Spleen (tissue), 11 donors: ENCODE results near the gene CDC14B. TPM values are rescaled to one million over a fixed set of nuclear protein-coding genes. Genes with fewer than 3 reads are reported as not detected.

ENCODE experiments used
- DNase-seq: peaks from one replicate; pipeline ENCODE4 v3.0.0-alpha.2; 2020
- H3K27ac ChIP-seq, 8 donors: fragments of 200-600 bp; sonication (generic) in 7 of 8; 1 replicate in 4 of 8; 2 replicates in 4 of 8; pipeline versions ENCODE4 v1.5.0 to v1.8.0; 2016 to 2021; ENCODE audit warnings: inconsistent platforms in 4 of 8, mild to moderate bottlenecking in 4 of 8, moderate library complexity in 1 of 8
- H3K27me3 ChIP-seq, 7 donors: fragments of 200-600 bp; sonication (generic) in 6 of 7; replicated peaks in 1 of 7; 1 replicate in 4 of 7; 2 replicates in 3 of 7; pipeline versions ENCODE4 v1.5.0 to v1.8.0; 2016 to 2021; ENCODE audit warnings: inconsistent platforms in 3 of 7, mild to moderate bottlenecking in 1 of 7
- H3K36me3 ChIP-seq, 6 donors: fragments of 200-600 bp; sonication (generic) in 5 of 6; 1 replicate in 4 of 6; 2 replicates in 2 of 6; pipeline versions ENCODE4 v1.5.0 to v1.8.0; 2016 to 2021; ENCODE audit warnings: inconsistent platforms in 2 of 6
- H3K4me1 ChIP-seq, 6 donors: fragments of 200-600 bp; sonication (generic) in 5 of 6; 1 replicate in 3 of 6; 2 replicates in 3 of 6; pipeline versions ENCODE4 v1.5.0 to v1.8.0; 2016 to 2021; ENCODE audit warnings: inconsistent platforms in 3 of 6
- H3K4me3 ChIP-seq, 8 donors: fragments of 200-600 bp; sonication (generic) in 7 of 8; 1 replicate in 4 of 8; 2 replicates in 4 of 8; pipeline versions ENCODE4 v1.5.0 to v1.8.0; 2016 to 2021; ENCODE audit warnings: inconsistent platforms in 4 of 8, mild to moderate bottlenecking in 4 of 8, moderate library complexity in 2 of 8
- H3K9me3 ChIP-seq, 8 donors: fragments of 200-600 bp; sonication (generic) in 7 of 8; 1 replicate in 4 of 8; 2 replicates in 4 of 8; pipeline versions ENCODE4 v1.5.0 to v1.8.0; 2016 to 2021; ENCODE audit warnings: inconsistent platforms in 4 of 8
- CTCF ChIP-seq, 11 experiments: fragments of 200-600 bp in 7 of 11; fragments of 450-650 bp in 4 of 11; sonication (generic) in 4 of 11; IDR thresholded peaks in 8 of 11; conservative IDR thresholded peaks in 3 of 11; 1 replicate in 7 of 11; 2 replicates in 4 of 11; pipeline versions ENCODE4 v1.4.0 to v1.8.0; 2016 to 2021; ENCODE audit warnings: antibody characterized with exemption in 11 of 11, inconsistent platforms in 4 of 11, mild to moderate bottlenecking in 1 of 11
- POLR2A ChIP-seq, 3 donors: fragments of 450-650 bp; IDR thresholded peaks; one replicate each; pipeline ENCODE4 v1.5.1; 2017; ENCODE audit warnings: antibody characterized with exemption in 3 of 3, mild to moderate bottlenecking in 1 of 3
- POLR2AphosphoS5 ChIP-seq, 3 donors: sonication (generic); formaldehyde crosslinking; IDR thresholded peaks; one replicate each; pipeline ENCODE4 v1.5.1; 2017; ENCODE audit warnings: antibody characterized with exemption in 3 of 3
- WGBS, 5 donors: extraction: QIAGEN DNeasy Blood & Tissue Kit in 3 of 5; methylation state at CpG; one replicate each; pipeline versions ENCODE4 v1.1.5 to v1.1.7; 2013 to 2018; 5-methylcytosine and 5-hydroxymethylcytosine counted together
- intact Hi-C: fragments of 100-400 bp; cut with DNase I; formaldehyde crosslinking; loops from one replicate; pipeline ENCODE4 v1.15.0; 2023; ENCODE audit warnings: low total_unique reads
- polyA plus RNA-seq, 3 donors: library from polyadenylated mRNA; stranded (reverse); fragments of 200-250 nt; gene quantifications; one replicate each; pipeline ENCODE4 v1.2.1, GENCODE V29; 2013
- total RNA-seq, 7 donors: library from RNA; depleted of rRNA in 3 of 7; stranded (reverse); fragments of >200 nt in 3 of 7; fragmentation: NEBNext Ultra II Directional in 4 of 7; extraction: Animal tissue kit (Norgen Biotek cat#: 25700) in 4 of 7; gene quantifications; one replicate each; pipeline versions ENCODE4 v1.1.0 to v1.2.1, GENCODE V29; 2016 to 2021
- donor health status: healthy with polysubstance abuse.
- donor health status: DM: no; HTN: no; CAD: no; lungs with moderate emphysema.
- donor health status: DM: no; HTN: no; CAD: no.
- donor health status: Bipolar disorder and iron deficiency.
- donor health status: healthy.
- donor health status: DM: no; HTN: no; CAD: no.
- donor health status: DM: yes; HTN: yes; CAD: no.

Gene CDC14B
- total and polyA plus RNA-seq, 10 donors, result 1.3 to 10.0 (median 5.8) TPM

GRCh38 chr9:96486386-96487028 is 133.1 kb downstream of the CDC14B start:
- H3K9me3 ChIP-seq, result no peaks in the 10 kb centered on the region
- peaks cover 0 to 69% (median 41%) of the 10 kb centered on the region in 6 donors for H3K36me3 ChIP-seq
- intact Hi-C loops, result no loop called here
- WGBS, 5 donors, result 66 to 83% (median 71%) methylated on average over 7 of the region's 7 CpGs
- peaks cover 0 to 11% (median 2%) of the 10 kb centered on the region in 6 donors for H3K4me1 ChIP-seq
- H3K4me3 ChIP-seq, result no peak overlapping the region
- no peak for DNase-seq
- TF ChIP-seq POLR2A (IDR thresholded peaks at IDR 0.05) (no peak), POLR2AphosphoS5 (IDR thresholded peaks at IDR 0.05) (peak in 2 of 3 donors; percentile 23 to 25)
- H3K27me3 ChIP-seq, result no peaks in the 10 kb centered on the region
- peak overlapping the region in 2 of 8 donors; percentile 33 to 36 for H3K27ac ChIP-seq

GRCh38 chr9:96485280-96485679 is 134.4 kb downstream of the CDC14B start:
- WGBS, 5 donors, result 94 to 98% (median 97%) methylated on average over 11 to 16 of the region's 16 CpGs
- Histone ChIP-seq H3K27ac (no peak overlapping the region), H3K9me3 (no peaks in the 10 kb centered on the region), H3K36me3 (peaks cover 0 to 56% (median 31%) of the 10 kb centered on the region in 6 donors), H3K4me1 (peaks cover 0 to 11% (median 2%) of the 10 kb centered on the region in 6 donors), H3K4me3 (no peak overlapping the region), H3K27me3 (no peaks in the 10 kb centered on the region)
- no peak for DNase-seq
- intact Hi-C loops, result no loop called here
- TF ChIP-seq POLR2AphosphoS5 (IDR thresholded peaks at IDR 0.05), result peak in 1 of 3 donors; percentile 10
- no peak for TF ChIP-seq POLR2A (IDR thresholded peaks at IDR 0.05)
- TF ChIP-seq CTCF (IDR thresholded peaks at IDR 0.05 in 8 of 11, conservative IDR thresholded peaks at IDR 0.05 in 3 of 11), result no peak

GRCh38 chr9:96484521-96484931 is 135.1 kb downstream of the CDC14B start:
- 65 to 84% (median 72%) methylated on average over 4 of the region's 4 CpGs for WGBS, 5 donors
- Histone ChIP-seq H3K4me1 (peaks cover 0 to 11% (median 2%) of the 10 kb centered on the region in 6 donors), H3K4me3 (no peak overlapping the region), H3K36me3 (peaks cover 0 to 49% (median 24%) of the 10 kb centered on the region in 6 donors), H3K27ac (no peak overlapping the region), H3K9me3 (no peaks in the 10 kb centered on the region), H3K27me3 (no peaks in the 10 kb centered on the region)
- intact Hi-C loops, result no loop called here
- no peak for TF ChIP-seq CTCF (IDR thresholded peaks at IDR 0.05 in 8 of 11, conservative IDR thresholded peaks at IDR 0.05 in 3 of 11)
- no peak for TF ChIP-seq POLR2A (IDR thresholded peaks at IDR 0.05)
- no peak for TF ChIP-seq POLR2AphosphoS5 (IDR thresholded peaks at IDR 0.05)
- DNase-seq, result no peak

GRCh38 chr9:96483733-96484390 is 135.8 kb downstream of the CDC14B start:
- 58 to 63% (median 60%) methylated on average over 3 of the region's 3 CpGs for WGBS, 5 donors
- peaks cover 0 to 42% (median 18%) of the 10 kb centered on the region in 6 donors for H3K36me3 ChIP-seq

More at GRCh38 chr9:96483733-96484390, 135.8 kb downstream of the CDC14B start:
- H3K27me3 ChIP-seq, result no peaks in the 10 kb centered on the region
- H3K27ac ChIP-seq, result no peak overlapping the region
- peaks cover 0 to 11% (median 2%) of the 10 kb centered on the region in 6 donors for H3K4me1 ChIP-seq
- no peaks in the 10 kb centered on the region for H3K9me3 ChIP-seq
- no peak for DNase-seq
- no peak overlapping the region for H3K4me3 ChIP-seq
- TF ChIP-seq POLR2AphosphoS5 (IDR thresholded peaks at IDR 0.05) (no peak), CTCF (IDR thresholded peaks at IDR 0.05 in 8 of 11, conservative IDR thresholded peaks at IDR 0.05 in 3 of 11) (no peak), POLR2A (IDR thresholded peaks at IDR 0.05) (no peak)
- intact Hi-C loops, result no loop called here
